Mesendoderm (in vitro differentiated cells): ENCODE measurements around the gene AKNA.

Experiments
- DNase-seq: peaks from one replicate; pipeline ENCODE4 v3.0.0; 2013
- H2AK5ac ChIP-seq: 2 replicates; pipeline ENCODE4 v1.6.1; 2013; ENCODE audit warnings: low read length, inconsistent platforms
- H2BK120ac ChIP-seq: 2 replicates; pipeline ENCODE4 v1.6.1; 2013; ENCODE audit warnings: low read depth, mild to moderate bottlenecking, low read length, moderate library complexity, mixed read lengths
- H2BK15ac ChIP-seq: replicated peaks from 2 replicates; pipeline ENCODE4 v1.6.1; 2013; ENCODE audit warnings: low read depth, mild to moderate bottlenecking, moderate library complexity
- H2BK5ac ChIP-seq: 2 replicates; pipeline ENCODE4 v1.6.1; 2013; ENCODE audit warnings: low read length, inconsistent platforms
- H3K18ac ChIP-seq: 2 replicates; pipeline ENCODE4 v1.6.1; 2013; ENCODE audit warnings: mild to moderate bottlenecking, low read length, mixed read lengths
- H3K23ac ChIP-seq: one replicate; pipeline ENCODE4 v1.6.1; 2013; ENCODE audit warnings: low read length
- H3K27ac ChIP-seq: 2 replicates; pipeline ENCODE4 v1.5.1; 2013; ENCODE audit warnings: low read depth, mild to moderate bottlenecking, inconsistent platforms, low read length, moderate library complexity
- H3K27me3 ChIP-seq: 2 replicates; pipeline ENCODE4 v1.6.1; 2013; ENCODE audit warnings: low read length, control low read depth, mild to moderate bottlenecking, inconsistent platforms; ENCODE audit not compliant: insufficient read depth, poor library complexity
- H3K36me3 ChIP-seq: 2 replicates; pipeline ENCODE4 v1.6.1; 2013; ENCODE audit warnings: low read length, inconsistent platforms; ENCODE audit not compliant: control insufficient read depth, insufficient read depth
- H3K4ac ChIP-seq: one replicate; pipeline ENCODE4 v1.6.1; 2013; ENCODE audit warnings: low read depth, mild to moderate bottlenecking, low read length, moderate library complexity
- H3K4me1 ChIP-seq: 2 replicates; pipeline ENCODE4 v1.6.1; 2013; ENCODE audit warnings: low read depth, low read length, inconsistent platforms; ENCODE audit not compliant: control insufficient read depth
- H3K4me2 ChIP-seq: 2 replicates; pipeline ENCODE4 v1.6.1; 2013; ENCODE audit warnings: low read length
- H3K4me3 ChIP-seq: 2 replicates; pipeline ENCODE4 v1.5.1; 2013; ENCODE audit warnings: mild to moderate bottlenecking, low read length
- H3K56ac ChIP-seq: one replicate; pipeline ENCODE4 v1.6.1; 2013; ENCODE audit warnings: low read length
- H3K79me1 ChIP-seq: 2 replicates; pipeline ENCODE4 v1.6.1; 2013; ENCODE audit warnings: low read length, inconsistent platforms
- H3K79me2 ChIP-seq: 2 replicates; pipeline ENCODE4 v1.6.1; 2013; ENCODE audit warnings: mild to moderate bottlenecking, low read length; ENCODE audit not compliant: control insufficient read depth, insufficient read depth
- H3K9ac ChIP-seq: 2 replicates; pipeline ENCODE4 v1.6.1; 2013; ENCODE audit warnings: low read length, inconsistent platforms
- H4K5ac ChIP-seq: one replicate; pipeline ENCODE4 v1.6.1; 2013; ENCODE audit warnings: low read length
- H4K8ac ChIP-seq: one replicate; pipeline ENCODE4 v1.6.1; 2013; ENCODE audit warnings: low read depth, mild to moderate bottlenecking, control low read depth, low read length, moderate library complexity
- WGBS: extraction: QIAGEN DNeasy Blood & Tissue Kit; methylation state at CpG from one replicate; pipeline ENCODE4 v1.1.7; 2013; ENCODE audit warnings: low lambda C conversion rate, missing lambda C conversion rate; ENCODE audit not compliant: insufficient coverage; ENCODE audit errors: extremely low coverage; 5-methylcytosine and 5-hydroxymethylcytosine counted together

Gene AKNA

DNA sequence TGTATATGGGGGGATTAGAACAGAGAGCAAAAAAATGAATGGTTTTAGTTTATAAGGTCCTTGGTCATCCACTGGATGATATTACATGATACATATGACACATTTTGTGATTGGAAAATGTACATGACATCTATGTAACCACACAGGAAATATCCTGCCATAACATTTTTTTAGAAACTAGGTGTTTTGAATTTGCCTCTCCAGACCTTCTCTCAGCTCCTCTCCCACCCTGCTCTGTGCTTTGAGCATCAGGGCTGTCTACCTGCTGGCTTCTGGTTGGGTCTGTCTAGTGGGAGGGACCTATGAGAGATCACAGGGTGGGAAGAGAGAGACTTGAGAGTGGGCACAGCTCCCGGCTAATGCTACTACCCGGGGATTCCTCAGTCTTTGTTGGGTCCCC is 24.4 kb downstream of the AKNA start:
- Histone ChIP-seq H3K56ac (no peak overlapping the region), H3K79me1 (no peaks in the 10 kb centered on the region), H4K8ac (no peak overlapping the region), H2AK5ac (no peak overlapping the region), H3K4me2 (no peak overlapping the region), H3K4me3 (no peak overlapping the region), H3K9ac (no peak overlapping the region), H2BK15ac (no peak overlapping the region), H3K27ac (no peak overlapping the region), H3K36me3 (no peaks in the 10 kb centered on the region), H3K23ac (no peak overlapping the region), H3K18ac (no peak overlapping the region), H3K4ac (no peak overlapping the region), H2BK5ac (no peak overlapping the region), H3K79me2 (no peaks in the 10 kb centered on the region), H2BK120ac (no peak overlapping the region), H4K5ac (no peak overlapping the region), H3K27me3 (no peaks in the 10 kb centered on the region), H3K4me1 (no peaks in the 10 kb centered on the region)
- DNase-seq, result no peak
- WGBS, result no CpG with 5 or more reads among the region's 2 CpGs

DNA sequence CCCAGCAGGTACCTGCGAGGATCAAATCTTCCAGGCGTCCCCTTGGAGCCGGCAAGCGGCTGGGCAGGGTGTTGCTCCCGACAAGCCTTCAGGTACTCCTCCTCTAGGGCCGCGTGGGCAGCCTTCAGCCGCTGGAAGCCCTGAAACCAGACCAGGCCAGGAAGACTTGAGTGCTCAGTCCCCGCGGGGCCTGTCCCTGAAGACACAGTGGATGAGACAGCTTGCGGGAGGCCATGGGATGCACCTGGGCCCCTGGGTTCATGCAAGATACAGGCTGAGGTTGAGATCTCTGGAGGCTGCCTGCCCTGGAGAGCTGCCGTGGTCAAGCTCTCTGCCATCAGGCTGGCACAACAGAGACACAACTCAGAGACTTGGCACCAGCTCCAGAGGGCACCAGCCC is 25.4 kb downstream of the AKNA start:
- no peaks in the 10 kb centered on the region for H3K79me2 ChIP-seq
- no peak overlapping the region for H3K56ac ChIP-seq
- no peak overlapping the region for H2BK120ac ChIP-seq
- no CpG with 5 or more reads among the region's 12 CpGs for WGBS
- H3K4me3 ChIP-seq, result no peak overlapping the region
- DNase-seq, result no peak
- no peak overlapping the region for H4K8ac ChIP-seq
- H3K36me3 ChIP-seq, result no peaks in the 10 kb centered on the region
- H2BK15ac ChIP-seq, result no peak overlapping the region
- H3K23ac ChIP-seq, result no peak overlapping the region
- H3K79me1 ChIP-seq, result no peaks in the 10 kb centered on the region
- H3K4me2 ChIP-seq, result no peak overlapping the region
- no peak overlapping the region for H2AK5ac ChIP-seq
- no peaks in the 10 kb centered on the region for H3K27me3 ChIP-seq
- no peak overlapping the region for H3K27ac ChIP-seq
- H4K5ac ChIP-seq, result no peak overlapping the region
- no peaks in the 10 kb centered on the region for H3K4me1 ChIP-seq
- H3K18ac ChIP-seq, result no peak overlapping the region
- H3K9ac ChIP-seq, result no peak overlapping the region
- H3K4ac ChIP-seq, result no peak overlapping the region
- no peak overlapping the region for H2BK5ac ChIP-seq

DNA sequence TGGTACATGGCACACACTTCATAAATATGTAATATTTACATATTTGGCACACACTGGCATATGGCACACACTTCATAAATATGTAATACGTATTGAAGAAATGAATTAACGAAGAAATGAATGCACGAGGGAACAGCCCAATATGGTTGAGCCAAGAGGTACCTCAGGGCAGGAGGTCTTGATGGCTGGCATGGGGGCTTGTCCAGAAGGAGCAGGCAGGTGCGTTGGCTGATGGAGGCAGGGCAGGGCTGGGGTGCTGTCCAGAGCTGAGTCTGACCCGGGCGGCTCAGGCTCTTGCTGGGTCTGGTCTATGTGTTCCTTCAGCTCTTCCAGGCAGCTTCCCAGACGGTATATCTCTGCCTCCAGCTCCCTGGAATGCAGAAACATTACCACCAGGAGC is 26.2 kb downstream of the AKNA start:
- Histone ChIP-seq H3K4me1 (no peaks in the 10 kb centered on the region), H2BK5ac (no peak overlapping the region), H4K5ac (no peak overlapping the region), H3K27ac (no peak overlapping the region), H3K4ac (no peak overlapping the region), H3K56ac (no peak overlapping the region), H3K18ac (no peak overlapping the region), H3K4me3 (no peak overlapping the region), H3K36me3 (no peaks in the 10 kb centered on the region), H3K23ac (no peak overlapping the region), H3K4me2 (no peak overlapping the region), H2AK5ac (no peak overlapping the region), H3K79me1 (no peaks in the 10 kb centered on the region), H2BK15ac (no peak overlapping the region), H4K8ac (no peak overlapping the region), H2BK120ac (no peak overlapping the region), H3K27me3 (no peaks in the 10 kb centered on the region), H3K79me2 (no peaks in the 10 kb centered on the region), H3K9ac (no peak overlapping the region)
- DNase-seq, result no peak
- WGBS, result no CpG with 5 or more reads among the region's 7 CpGs

DNA sequence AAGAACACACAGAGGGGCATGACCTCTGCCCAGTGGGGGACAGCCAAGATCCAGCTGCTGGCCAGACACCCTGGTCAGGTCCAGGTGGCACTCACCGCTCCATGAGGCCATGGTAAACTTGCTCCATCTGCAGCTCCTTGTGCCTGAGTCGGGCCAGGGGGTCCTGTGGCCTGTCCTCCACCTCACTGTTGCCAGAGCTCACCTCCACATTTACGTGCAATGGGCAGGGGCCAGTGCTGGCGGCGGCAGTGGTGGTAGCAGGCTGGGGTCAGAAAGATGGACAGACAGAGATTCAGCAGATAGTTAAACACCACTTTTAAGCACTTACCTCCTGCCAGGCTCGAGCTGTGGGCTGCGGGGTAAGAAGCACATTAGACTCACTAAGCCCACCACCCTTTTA is 28.0 kb downstream of the AKNA start:
- no peaks in the 10 kb centered on the region for H3K36me3 ChIP-seq
- H3K4me2 ChIP-seq, result no peak overlapping the region
- no peaks in the 10 kb centered on the region for H3K4me1 ChIP-seq
- no peak overlapping the region for H3K9ac ChIP-seq
- H4K8ac ChIP-seq, result no peak overlapping the region
- no peak overlapping the region for H3K56ac ChIP-seq
- H3K27ac ChIP-seq, result no peak overlapping the region
- no peak overlapping the region for H2AK5ac ChIP-seq
- H3K23ac ChIP-seq, result no peak overlapping the region
- no peak overlapping the region for H4K5ac ChIP-seq
- DNase-seq, result no peak
- no CpG with 5 or more reads among the region's 7 CpGs for WGBS
- H3K18ac ChIP-seq, result no peak overlapping the region
- H3K79me2 ChIP-seq, result no peaks in the 10 kb centered on the region
- H3K4me3 ChIP-seq, result no peak overlapping the region
- H3K79me1 ChIP-seq, result no peaks in the 10 kb centered on the region
- no peak overlapping the region for H2BK15ac ChIP-seq
- no peak overlapping the region for H3K4ac ChIP-seq
- H2BK120ac ChIP-seq, result no peak overlapping the region
- H2BK5ac ChIP-seq, result no peak overlapping the region
- no peaks in the 10 kb centered on the region for H3K27me3 ChIP-seq

DNA sequence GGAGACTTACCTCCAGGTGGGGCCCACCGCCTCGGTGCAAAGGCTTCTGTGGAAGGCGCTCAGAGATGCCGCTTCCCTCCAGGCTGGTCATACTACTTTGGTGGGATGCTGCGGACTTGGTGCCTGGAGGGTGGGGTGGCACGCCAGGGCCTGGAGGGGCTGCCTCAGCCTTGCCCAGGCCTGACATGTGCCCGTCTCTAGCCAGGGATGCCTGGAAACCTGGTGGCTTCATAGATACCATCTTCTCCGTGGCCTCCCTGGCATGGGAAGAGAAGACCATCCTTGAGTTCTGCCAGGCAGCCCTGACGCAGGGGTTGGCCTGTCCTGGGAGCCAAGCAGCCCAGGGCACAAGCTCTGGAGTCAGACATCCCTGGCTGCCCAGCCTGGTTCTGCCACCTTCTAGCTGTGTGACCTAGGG is 29.9 kb downstream of the AKNA start:
- Histone ChIP-seq H3K4me3 (no peak overlapping the region), H3K4me1 (no peaks in the 10 kb centered on the region), H4K8ac (no peak overlapping the region), H3K36me3 (no peaks in the 10 kb centered on the region), H4K5ac (no peak overlapping the region), H2BK120ac (no peak overlapping the region), H3K27me3 (no peaks in the 10 kb centered on the region), H3K9ac (no peak overlapping the region), H2BK5ac (no peak overlapping the region), H3K18ac (no peak overlapping the region), H3K4ac (no peak overlapping the region), H3K79me1 (no peaks in the 10 kb centered on the region), H2BK15ac (no peak overlapping the region), H3K4me2 (no peak overlapping the region), H3K56ac (no peak overlapping the region), H3K79me2 (no peaks in the 10 kb centered on the region), H2AK5ac (no peak overlapping the region), H3K27ac (no peak overlapping the region), H3K23ac (no peak overlapping the region)
- DNase-seq, result no peak
- WGBS, result no CpG with 5 or more reads among the region's 9 CpGs

DNA sequence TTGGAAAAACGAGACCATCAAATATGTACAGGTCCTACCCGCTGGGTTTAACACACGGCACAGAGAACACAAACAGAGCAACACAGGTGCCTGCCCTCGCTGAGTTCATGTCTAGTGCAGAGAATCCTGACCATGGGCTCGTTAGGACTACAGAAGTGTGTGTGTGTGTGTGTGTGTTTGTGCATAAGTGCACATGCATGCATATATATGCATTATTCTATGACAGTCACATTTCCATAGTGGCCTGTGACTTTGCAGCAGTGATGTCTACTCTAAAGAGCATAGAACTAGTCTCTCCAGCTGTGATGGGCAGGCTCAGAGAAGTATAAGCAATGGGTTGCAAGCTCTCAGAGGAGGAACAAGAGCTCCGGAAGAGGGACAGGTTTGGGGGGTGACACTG is 30.4 kb downstream of the AKNA start:
- Histone ChIP-seq H2AK5ac (no peak overlapping the region), H4K5ac (no peak overlapping the region), H3K79me1 (no peaks in the 10 kb centered on the region), H3K9ac (no peak overlapping the region), H3K4me1 (no peaks in the 10 kb centered on the region), H2BK120ac (no peak overlapping the region), H3K4me3 (no peak overlapping the region), H3K4me2 (no peak overlapping the region), H4K8ac (no peak overlapping the region), H3K36me3 (no peaks in the 10 kb centered on the region), H3K79me2 (no peaks in the 10 kb centered on the region), H3K18ac (no peak overlapping the region), H3K27ac (no peak overlapping the region), H3K4ac (no peak overlapping the region), H3K27me3 (no peaks in the 10 kb centered on the region), H2BK5ac (no peak overlapping the region), H2BK15ac (no peak overlapping the region), H3K56ac (no peak overlapping the region), H3K23ac (no peak overlapping the region)
- DNase-seq, result no peak
- WGBS, result no CpG with 5 or more reads among the region's 6 CpGs
